Measurements from ENCODE around the gene HOXD4.
A peak's percentile ranks its signal among the peaks of the same experiment; 100 is the strongest.

The HOXD4 gene

GRCh38 chr2:176130957-176131847, 20.1 kb upstream of the HOXD4 start:
- Histone ChIP-seq H3K4me1 (ENCODE audit: control insufficient read depth, insufficient read depth, low read length) (peaks cover 3% of the 10 kb centered on the region), H3K4me3 (ENCODE audit: low read length) (peak overlapping the region; percentile 65), H3K36me3 (ENCODE audit: insufficient read depth, low read length) (no peaks in the 10 kb centered on the region), H3K9ac (ENCODE audit: low read depth, low read length) (peak overlapping the region; percentile 47), H3K9me3 (replicated peaks; ENCODE audit: low read length) (no peaks in the 10 kb centered on the region), H3K4me2 (ENCODE audit: low read length) (peak overlapping the region; percentile 78), H3K27me3 (ENCODE audit: control insufficient read depth, insufficient read depth, low read length) (peaks cover 19% of the 10 kb centered on the region)

GRCh38 chr2:176131848-176132158, 19.5 kb upstream of the HOXD4 start:
- Histone ChIP-seq H3K9ac (ENCODE audit: low read depth, low read length) (peak overlapping the region; percentile 65), H3K27me3 (ENCODE audit: control insufficient read depth, insufficient read depth, low read length) (peaks cover 14% of the 10 kb centered on the region), H3K9me3 (replicated peaks; ENCODE audit: low read length) (no peaks in the 10 kb centered on the region), H3K4me2 (ENCODE audit: low read length) (peak overlapping the region; percentile 78), H3K4me3 (ENCODE audit: low read length) (peak overlapping the region; percentile 65), H3K4me1 (ENCODE audit: control insufficient read depth, insufficient read depth, low read length) (peaks cover 3% of the 10 kb centered on the region), H3K36me3 (ENCODE audit: insufficient read depth, low read length) (no peaks in the 10 kb centered on the region)

GRCh38 chr2:176132205-176133171, 18.9 kb upstream of the HOXD4 start:
- Histone ChIP-seq H3K27me3 (ENCODE audit: control insufficient read depth, insufficient read depth, low read length) (peaks cover 13% of the 10 kb centered on the region), H3K36me3 (ENCODE audit: insufficient read depth, low read length) (no peaks in the 10 kb centered on the region), H3K4me1 (ENCODE audit: control insufficient read depth, insufficient read depth, low read length) (peaks cover 3% of the 10 kb centered on the region), H3K4me3 (ENCODE audit: low read length) (peak overlapping the region; percentile 64), H3K9ac (ENCODE audit: low read depth, low read length) (peak overlapping the region; percentile 65), H3K9me3 (replicated peaks; ENCODE audit: low read length) (no peaks in the 10 kb centered on the region), H3K4me2 (ENCODE audit: low read length) (peak overlapping the region; percentile 78)

GRCh38 chr2:176133389-176133788, 18.0 kb upstream of the HOXD4 start:
- no peaks in the 10 kb centered on the region for H3K9me3 ChIP-seq (replicated peaks; ENCODE audit: low read length)
- H3K36me3 ChIP-seq (ENCODE audit: insufficient read depth, low read length) = no peaks in the 10 kb centered on the region
- H3K9ac ChIP-seq (ENCODE audit: low read depth, low read length) = no peak overlapping the region
- H3K4me3 ChIP-seq (ENCODE audit: low read length) = no peak overlapping the region
- no peak overlapping the region for H3K4me2 ChIP-seq (ENCODE audit: low read length)
- peaks cover 6% of the 10 kb centered on the region for H3K27me3 ChIP-seq (ENCODE audit: control insufficient read depth, insufficient read depth, low read length)
- H3K4me1 ChIP-seq (ENCODE audit: control insufficient read depth, insufficient read depth, low read length) = peaks cover 3% of the 10 kb centered on the region

- peaks cover 3% of the 10 kb centered on the region for H3K27me3 ChIP-seq (ENCODE audit: control insufficient read depth, insufficient read depth, low read length)
Measured at GRCh38 chr2:176134035-176134434, 17.3 kb upstream of the HOXD4 start.

GRCh38 chr2:176135035-176135440, 16.3 kb upstream of the HOXD4 start:
- H3K9me3 ChIP-seq (replicated peaks; ENCODE audit: low read length) = no peaks in the 10 kb centered on the region
- no peak overlapping the region for H3K9ac ChIP-seq (ENCODE audit: low read depth, low read length)
- no peak overlapping the region for H3K4me3 ChIP-seq (ENCODE audit: low read length)
- peaks cover 3% of the 10 kb centered on the region for H3K27me3 ChIP-seq (ENCODE audit: control insufficient read depth, insufficient read depth, low read length)
- peaks cover 3% of the 10 kb centered on the region for H3K4me1 ChIP-seq (ENCODE audit: control insufficient read depth, insufficient read depth, low read length)
- no peaks in the 10 kb centered on the region for H3K36me3 ChIP-seq (ENCODE audit: insufficient read depth, low read length)
- H3K4me2 ChIP-seq (ENCODE audit: low read length) = peak overlapping the region; percentile 90

More at GRCh38 chr2:176134035-176134434, 17.3 kb upstream of the HOXD4 start:
- no peak overlapping the region for H3K4me2 ChIP-seq (ENCODE audit: low read length)
- no peak overlapping the region for H3K9ac ChIP-seq (ENCODE audit: low read depth, low read length)
- no peak overlapping the region for H3K4me3 ChIP-seq (ENCODE audit: low read length)
- peaks cover 3% of the 10 kb centered on the region for H3K4me1 ChIP-seq (ENCODE audit: control insufficient read depth, insufficient read depth, low read length)
- no peaks in the 10 kb centered on the region for H3K36me3 ChIP-seq (ENCODE audit: insufficient read depth, low read length)
- H3K9me3 ChIP-seq (replicated peaks; ENCODE audit: low read length) = no peaks in the 10 kb centered on the region

- no peaks in the 10 kb centered on the region for H3K36me3 ChIP-seq (ENCODE audit: insufficient read depth, low read length)
- peak overlapping the region; percentile 86 for H3K4me3 ChIP-seq (ENCODE audit: low read length)
- no peaks in the 10 kb centered on the region for H3K27me3 ChIP-seq (ENCODE audit: control insufficient read depth, insufficient read depth, low read length)
- H3K9me3 ChIP-seq (replicated peaks; ENCODE audit: low read length) = no peaks in the 10 kb centered on the region
- peak overlapping the region; percentile 90 for H3K4me2 ChIP-seq (ENCODE audit: low read length)
- H3K4me1 ChIP-seq (ENCODE audit: control insufficient read depth, insufficient read depth, low read length) = peaks cover 3% of the 10 kb centered on the region
- peak overlapping the region; percentile 86 for H3K9ac ChIP-seq (ENCODE audit: low read depth, low read length)
Measured at GRCh38 chr2:176136374-176137251, 14.7 kb upstream of the HOXD4 start.

GRCh38 chr2:176137252-176137580, 14.1 kb upstream of the HOXD4 start:
- Histone ChIP-seq H3K4me3 (ENCODE audit: low read length) (peak overlapping the region; percentile 86), H3K9me3 (replicated peaks; ENCODE audit: low read length) (no peaks in the 10 kb centered on the region), H3K27me3 (ENCODE audit: control insufficient read depth, insufficient read depth, low read length) (no peaks in the 10 kb centered on the region), H3K4me2 (ENCODE audit: low read length) (peak overlapping the region; percentile 90), H3K36me3 (ENCODE audit: insufficient read depth, low read length) (no peaks in the 10 kb centered on the region), H3K4me1 (ENCODE audit: control insufficient read depth, insufficient read depth, low read length) (peaks cover 3% of the 10 kb centered on the region), H3K9ac (ENCODE audit: low read depth, low read length) (peak overlapping the region; percentile 86)

- H3K4me1 ChIP-seq (ENCODE audit: control insufficient read depth, insufficient read depth, low read length) = peaks cover 3% of the 10 kb centered on the region
- H3K4me2 ChIP-seq (ENCODE audit: low read length) = peak overlapping the region; percentile 90
- H3K27me3 ChIP-seq (ENCODE audit: control insufficient read depth, insufficient read depth, low read length) = no peaks in the 10 kb centered on the region
- no peak overlapping the region for H3K4me3 ChIP-seq (ENCODE audit: low read length)
- H3K9me3 ChIP-seq (replicated peaks; ENCODE audit: low read length) = no peaks in the 10 kb centered on the region
- H3K36me3 ChIP-seq (ENCODE audit: insufficient read depth, low read length) = no peaks in the 10 kb centered on the region
- no peak overlapping the region for H3K9ac ChIP-seq (ENCODE audit: low read depth, low read length)
Measured at GRCh38 chr2:176137906-176138305, 13.4 kb upstream of the HOXD4 start.

GRCh38 chr2:176138526-176138922, 12.8 kb upstream of the HOXD4 start:
- peak overlapping the region; percentile 68 for H3K9ac ChIP-seq (ENCODE audit: low read depth, low read length)
- no peaks in the 10 kb centered on the region for H3K9me3 ChIP-seq (replicated peaks; ENCODE audit: low read length)
- H3K4me2 ChIP-seq (ENCODE audit: low read length) = peak overlapping the region; percentile 62
- H3K4me3 ChIP-seq (ENCODE audit: low read length) = peak overlapping the region; percentile 10
- no peaks in the 10 kb centered on the region for H3K27me3 ChIP-seq (ENCODE audit: control insufficient read depth, insufficient read depth, low read length)
- no peaks in the 10 kb centered on the region for H3K36me3 ChIP-seq (ENCODE audit: insufficient read depth, low read length)
- peaks cover 3% of the 10 kb centered on the region for H3K4me1 ChIP-seq (ENCODE audit: control insufficient read depth, insufficient read depth, low read length)

All from skeletal muscle satellite cell (primary cell).